NCI-H510A treated with DMSO at 0.1 percent for 48 hours (cell line): Measurements from ENCODE around the gene AMOTL2.

ENCODE experiments used
- DNase-seq: peaks from one replicate; lab custom pipeline; 2025; lab: John Stamatoyannopoulos, UW

The AMOTL2 gene

GRCh38 chr3:134314588-134315285, 59.5 kb downstream of the AMOTL2 start:
- DNase-seq, result no peak

- no peak for DNase-seq
Measured at GRCh38 chr3:134313847-134314587, 60.2 kb downstream of the AMOTL2 start.

GRCh38 chr3:134312873-134313846, 61.1 kb downstream of the AMOTL2 start:
- DNase-seq, result no peak

- no peak for DNase-seq
Measured at GRCh38 chr3:134312072-134312872, 62.0 kb downstream of the AMOTL2 start.

GRCh38 chr3:134311693-134312071, 62.6 kb downstream of the AMOTL2 start:
- no peak for DNase-seq

GRCh38 chr3:134311265-134311664, 63.0 kb downstream of the AMOTL2 start:
- no peak for DNase-seq

GRCh38 chr3:134309987-134310700, 64.1 kb downstream of the AMOTL2 start:
- DNase-seq, result no peak

GRCh38 chr3:134308350-134308891, 65.8 kb downstream of the AMOTL2 start:
- DNase-seq, result peak; percentile 84

- DNase-seq, result no peak
Measured at GRCh38 chr3:134307425-134307824, 66.8 kb downstream of the AMOTL2 start.

- no peak for DNase-seq
Measured at GRCh38 chr3:134306320-134306719, 67.9 kb downstream of the AMOTL2 start.
